CD4-positive, CD25-positive, alpha-beta regulatory T cell (primary cell): ENCODE results near the gene RPL12. TPM values are rescaled to one million over a fixed set of nuclear protein-coding genes. Genes with fewer than 3 reads are reported as not detected.
A peak's percentile ranks its signal among the peaks of the same experiment; 100 is the strongest.

ENCODE experiments used
- ATAC-seq, 2 donors: fragments of 150-1000 bp; cut with Tn5 transposase; one replicate each; pipeline ENCODE4 v1.10.0; 2021; ENCODE audit warnings: low read depth in 2 of 2, moderate number of reproducible peaks in 2 of 2, moderate library complexity in 1 of 2
- DNase-seq, 3 donors: peaks; one replicate each; pipeline versions ENCODE4 v3.0.0 to v3.0.0-alpha.2; 2012 to 2022; ENCODE audit warnings: mixed read lengths in 1 of 3
- H3K27ac ChIP-seq: one replicate; pipeline ENCODE4 v1.7.0; 2013; ENCODE audit warnings: mild to moderate bottlenecking, low read length; ENCODE audit not compliant: insufficient read depth, poor library complexity, severe bottlenecking
- H3K27me3 ChIP-seq: one replicate; pipeline ENCODE4 v1.7.0; 2013; ENCODE audit warnings: low read length; ENCODE audit not compliant: control insufficient read depth, insufficient read depth
- H3K36me3 ChIP-seq: one replicate; pipeline ENCODE4 v1.7.0; 2013; ENCODE audit warnings: mild to moderate bottlenecking, low read length, moderate library complexity; ENCODE audit not compliant: control insufficient read depth, insufficient read depth
- H3K4me1 ChIP-seq: 2 replicates; pipeline ENCODE4 v1.7.0; 2013; ENCODE audit warnings: mild to moderate bottlenecking, low read length; ENCODE audit not compliant: insufficient read depth, control insufficient read depth, poor library complexity, severe bottlenecking
- H3K4me3 ChIP-seq: one replicate; pipeline ENCODE4 v1.7.0; 2013; ENCODE audit warnings: low read depth, mild to moderate bottlenecking, low read length, moderate library complexity
- H3K9me3 ChIP-seq, 2 experiments: 1 replicate in 1 of 2; 2 replicates in 1 of 2; pipeline ENCODE4 v1.7.0; 2013; ENCODE audit warnings: low read length in 2 of 2, mild to moderate bottlenecking in 1 of 2, moderate library complexity in 1 of 2; ENCODE audit not compliant: control insufficient read depth in 2 of 2
- H3K27ac Mint-ChIP-seq, 3 donors: one replicate each; pipeline ENCODE4 v1.8.0; 2020 to 2022; ENCODE audit warnings: mild to moderate bottlenecking in 3 of 3, mixed read lengths in 3 of 3, moderate library complexity in 2 of 3
- H3K27me3 Mint-ChIP-seq: one replicate; pipeline ENCODE4 v1.8.0; 2022; ENCODE audit warnings: mild to moderate bottlenecking, mixed read lengths
- H3K36me3 Mint-ChIP-seq: one replicate; pipeline ENCODE4 v1.8.0; 2020; ENCODE audit warnings: mixed read lengths
- H3K4me1 Mint-ChIP-seq, 4 donors: one replicate each; pipeline ENCODE4 v1.8.0; 2020 to 2022; ENCODE audit warnings: mixed read lengths in 4 of 4, mild to moderate bottlenecking in 1 of 4
- H3K4me3 Mint-ChIP-seq, 4 donors: one replicate each; pipeline ENCODE4 v1.8.0; 2020 to 2022; ENCODE audit warnings: mild to moderate bottlenecking in 4 of 4, mixed read lengths in 4 of 4, moderate library complexity in 3 of 4
- H3K9me3 Mint-ChIP-seq, 7 donors: one replicate each; pipeline ENCODE4 v1.8.0; 2020 to 2022; ENCODE audit warnings: mixed read lengths in 7 of 7, mild to moderate bottlenecking in 3 of 7, moderate library complexity in 2 of 7
- polyA plus RNA-seq, 4 donors: library from polyadenylated mRNA; unstranded; fragments of 300-500 nt; fragmentation: Illumina TruSeq; gene quantifications; one replicate each; pipeline ENCODE4 v1.2.3, GENCODE V29; 2021
- total RNA-seq: library from RNA; stranded (reverse); gene quantifications from one replicate; pipeline ENCODE4 v1.2.3, GENCODE V29; 2022

The RPL12 gene
- total and polyA plus RNA-seq, 5 donors from 2014 or later, result 1,070 to 2,269 (median 1,484) TPM

DNA sequence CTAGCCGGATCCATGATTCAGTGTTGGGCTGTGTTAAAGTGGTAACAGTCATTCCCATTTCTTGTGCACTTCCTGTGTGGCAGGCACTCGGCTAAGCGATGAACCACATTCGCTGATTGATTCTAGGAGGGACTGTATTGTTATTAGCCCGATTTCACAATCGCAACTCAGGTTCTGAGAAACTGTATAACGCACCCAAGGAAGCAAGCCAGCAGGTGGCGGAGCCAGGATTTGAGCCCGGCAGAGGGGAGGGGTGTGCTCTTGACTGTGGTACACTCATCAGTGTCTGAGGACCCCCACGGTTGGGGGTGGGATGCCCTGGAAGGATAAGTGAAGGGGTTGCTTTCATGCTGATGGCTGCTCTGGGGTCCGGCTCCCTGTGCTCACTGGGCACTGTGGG lies 34.8 kb upstream of the RPL12 start:
- H3K27ac ChIP-seq, result no peak overlapping the region
- H3K27ac Mint-ChIP-seq, result no peak overlapping the region
- no peaks in the 10 kb centered on the region for H3K27me3 Mint-ChIP-seq
- H3K9me3 ChIP-seq, result no peaks in the 10 kb centered on the region
- no peaks in the 10 kb centered on the region for H3K9me3 Mint-ChIP-seq
- H3K4me1 Mint-ChIP-seq, result peaks cover 0 to 5% (median 0%) of the 10 kb centered on the region in 4 donors
- DNase-seq, result no peak
- no peak overlapping the region for H3K4me3 Mint-ChIP-seq
- peaks cover 31% of the 10 kb centered on the region for H3K36me3 ChIP-seq
- peaks cover 27% of the 10 kb centered on the region for H3K36me3 Mint-ChIP-seq
- H3K27me3 ChIP-seq, result no peaks in the 10 kb centered on the region
- no peak overlapping the region for H3K4me3 ChIP-seq
- no peaks in the 10 kb centered on the region for H3K4me1 ChIP-seq
- no peak for ATAC-seq

DNA sequence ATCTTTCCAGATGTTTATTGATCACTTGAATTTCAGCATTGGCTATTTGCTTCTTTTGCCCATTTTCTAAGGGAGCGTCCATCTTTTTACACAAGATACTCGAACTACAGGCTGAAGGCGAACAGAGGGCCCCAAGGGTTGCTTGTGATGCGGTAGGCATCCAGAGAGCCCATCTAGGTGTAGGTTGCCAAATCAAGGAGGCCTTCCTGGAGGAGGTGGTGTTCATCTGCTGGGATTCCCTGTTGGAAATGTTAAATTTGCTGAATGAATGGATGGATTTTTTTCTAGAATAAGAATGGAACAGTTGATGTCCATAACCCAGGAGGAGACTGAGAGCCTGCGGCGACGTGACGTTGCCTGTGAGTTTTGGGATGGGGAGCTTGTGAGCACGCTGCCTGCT lies 31.5 kb upstream of the RPL12 start:
- Mint-ChIP-seq H3K36me3 (peaks cover 34% of the 10 kb centered on the region), H3K27me3 (no peaks in the 10 kb centered on the region), H3K4me1 (no peaks in the 10 kb centered on the region), H3K4me3 (no peak overlapping the region), H3K9me3 (no peaks in the 10 kb centered on the region), H3K27ac (no peak overlapping the region)
- Histone ChIP-seq H3K9me3 (no peaks in the 10 kb centered on the region), H3K27me3 (no peaks in the 10 kb centered on the region), H3K36me3 (peaks cover 46% of the 10 kb centered on the region), H3K4me1 (no peaks in the 10 kb centered on the region), H3K4me3 (no peak overlapping the region), H3K27ac (no peak overlapping the region)
- DNase-seq (no peak), ATAC-seq (no peak)

DNA sequence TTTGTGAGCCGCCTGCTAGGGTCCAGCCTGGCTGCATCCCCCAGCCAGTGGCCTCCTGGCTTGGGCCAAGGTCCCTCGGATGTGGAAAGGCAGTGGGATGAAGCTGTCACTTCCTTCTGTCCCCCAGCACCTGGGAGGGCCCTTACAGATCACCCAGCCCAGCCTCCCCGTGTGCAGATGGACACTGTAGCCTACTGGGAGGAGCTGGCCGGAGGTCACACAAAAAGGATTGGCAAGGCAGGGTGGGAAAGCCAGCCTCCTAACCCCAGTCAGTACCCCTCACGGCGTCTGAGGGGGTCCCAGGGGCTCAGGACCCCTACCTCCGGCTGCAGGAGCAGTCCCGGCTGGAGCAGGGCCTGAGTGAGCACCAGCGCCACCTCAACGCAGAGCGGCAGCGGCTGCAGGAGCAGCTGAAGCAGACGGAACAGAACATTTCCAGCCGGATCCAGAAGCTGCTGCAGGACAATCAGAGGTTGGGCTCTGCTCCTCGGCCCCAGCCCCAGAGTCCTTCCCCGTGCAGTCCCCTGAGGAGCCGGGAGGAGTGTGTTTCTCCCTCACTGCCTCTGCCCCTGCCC lies 28.4 kb upstream of the RPL12 start:
- no peak for DNase-seq
- Histone ChIP-seq H3K9me3 (no peaks in the 10 kb centered on the region), H3K27ac (no peak overlapping the region), H3K27me3 (no peaks in the 10 kb centered on the region), H3K4me1 (no peaks in the 10 kb centered on the region), H3K4me3 (no peak overlapping the region), H3K36me3 (peaks cover 34% of the 10 kb centered on the region)
- no peaks in the 10 kb centered on the region for H3K27me3 Mint-ChIP-seq
- no peak overlapping the region for H3K4me3 Mint-ChIP-seq
- peaks cover 27% of the 10 kb centered on the region for H3K36me3 Mint-ChIP-seq
- no peaks in the 10 kb centered on the region for H3K4me1 Mint-ChIP-seq
- H3K9me3 Mint-ChIP-seq, result no peaks in the 10 kb centered on the region
- H3K27ac Mint-ChIP-seq, result no peak overlapping the region
- ATAC-seq, result no peak

DNA sequence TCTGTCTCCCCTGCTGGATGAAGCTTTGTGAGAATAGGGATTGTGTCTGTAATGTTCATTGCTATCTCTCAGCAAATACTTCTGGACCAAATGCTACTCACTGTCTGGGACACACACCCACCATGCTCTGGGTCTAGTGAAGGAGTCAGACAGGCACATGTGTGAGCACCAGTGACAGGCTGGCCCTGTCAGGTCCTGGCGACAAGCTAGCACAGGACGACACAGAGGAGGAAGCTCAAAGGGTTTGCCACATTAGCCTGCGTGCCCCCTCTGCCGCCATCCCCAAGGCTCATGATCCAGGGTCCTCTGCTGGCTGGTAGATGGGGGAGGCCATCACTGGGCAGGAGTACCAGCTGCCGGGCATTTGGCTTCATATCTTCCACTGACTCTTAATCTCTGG lies 23.4 kb upstream of the RPL12 start:
- H3K36me3 ChIP-seq, result peaks cover 19% of the 10 kb centered on the region

DNA sequence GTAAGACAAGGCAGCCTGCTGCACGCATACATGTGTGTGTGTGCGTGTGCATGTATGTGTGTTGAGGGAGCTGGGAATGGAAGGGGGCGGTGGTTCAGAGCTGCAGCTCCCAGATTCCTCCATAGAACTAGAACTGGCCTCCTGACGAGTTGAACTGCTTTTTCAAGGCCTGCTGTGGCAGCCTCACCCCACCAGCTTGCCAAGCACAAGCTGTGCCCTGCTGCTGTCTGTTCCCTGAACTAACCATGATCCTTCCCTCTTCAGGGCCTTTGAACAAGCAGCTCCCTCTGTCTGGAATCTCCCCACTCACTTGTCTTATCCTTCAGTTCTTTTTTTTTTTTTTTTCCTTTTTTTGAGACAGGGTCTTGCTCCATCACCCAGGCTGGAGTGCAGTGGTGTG lies 22.7 kb upstream of the RPL12 start:
- H3K27ac Mint-ChIP-seq, result peak overlapping the region in 1 of 3 donors; percentile 24
- H3K27ac ChIP-seq, result no peak overlapping the region

More for the DNA sequence above, 23.4 kb upstream of the RPL12 start:
- Mint-ChIP-seq H3K4me3 (no peak overlapping the region), H3K27ac (no peak overlapping the region), H3K27me3 (no peaks in the 10 kb centered on the region), H3K9me3 (no peaks in the 10 kb centered on the region), H3K36me3 (peaks cover 24% of the 10 kb centered on the region), H3K4me1 (peaks cover 0 to 6% (median 0%) of the 10 kb centered on the region in 4 donors)
- Histone ChIP-seq H3K27me3 (no peaks in the 10 kb centered on the region), H3K4me3 (no peak overlapping the region), H3K27ac (no peak overlapping the region), H3K4me1 (no peaks in the 10 kb centered on the region), H3K9me3 (no peaks in the 10 kb centered on the region)
- no peak for DNase-seq
- no peak for ATAC-seq

DNA sequence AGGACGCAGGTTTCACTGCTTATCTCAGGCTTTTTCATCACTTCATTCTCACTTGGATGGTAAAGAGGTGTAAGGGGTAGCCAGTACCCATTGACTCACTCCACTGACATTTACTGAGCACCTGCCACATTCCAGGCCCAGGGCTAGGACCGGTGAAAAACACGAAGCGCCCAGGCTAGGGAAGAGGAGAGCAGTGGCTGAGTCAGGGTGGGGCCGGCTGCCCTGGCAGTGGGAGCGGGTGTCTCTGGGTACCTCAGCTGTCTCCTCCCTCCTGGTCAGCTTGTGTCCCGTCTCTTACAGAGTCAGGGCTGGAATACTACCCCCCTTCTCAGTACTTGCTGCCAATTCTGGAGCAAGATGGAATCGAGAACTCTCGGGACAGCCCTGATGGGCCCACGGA lies 22.3 kb upstream of the RPL12 start:
- Histone ChIP-seq H3K27me3 (no peaks in the 10 kb centered on the region), H3K4me1 (no peaks in the 10 kb centered on the region), H3K36me3 (peaks cover 9% of the 10 kb centered on the region), H3K9me3 (no peaks in the 10 kb centered on the region), H3K27ac (no peak overlapping the region), H3K4me3 (no peak overlapping the region)
- peaks cover 0 to 6% (median 0%) of the 10 kb centered on the region in 4 donors for H3K4me1 Mint-ChIP-seq
- no peaks in the 10 kb centered on the region for H3K9me3 Mint-ChIP-seq
- no peak overlapping the region for H3K4me3 Mint-ChIP-seq
- H3K36me3 Mint-ChIP-seq, result peaks cover 20% of the 10 kb centered on the region
- no peak overlapping the region for H3K27ac Mint-ChIP-seq
- no peak for ATAC-seq
- DNase-seq, result no peak
- H3K27me3 Mint-ChIP-seq, result no peaks in the 10 kb centered on the region

More for the DNA sequence above, 22.7 kb upstream of the RPL12 start:
- Mint-ChIP-seq H3K36me3 (peaks cover 24% of the 10 kb centered on the region), H3K4me1 (peaks cover 0 to 6% (median 0%) of the 10 kb centered on the region in 4 donors), H3K9me3 (no peaks in the 10 kb centered on the region), H3K4me3 (no peak overlapping the region), H3K27me3 (no peaks in the 10 kb centered on the region)
- Histone ChIP-seq H3K9me3 (no peaks in the 10 kb centered on the region), H3K27me3 (no peaks in the 10 kb centered on the region), H3K4me3 (no peak overlapping the region), H3K36me3 (peaks cover 12% of the 10 kb centered on the region), H3K4me1 (no peaks in the 10 kb centered on the region)
- DNase-seq (no peak), ATAC-seq (no peak)

DNA sequence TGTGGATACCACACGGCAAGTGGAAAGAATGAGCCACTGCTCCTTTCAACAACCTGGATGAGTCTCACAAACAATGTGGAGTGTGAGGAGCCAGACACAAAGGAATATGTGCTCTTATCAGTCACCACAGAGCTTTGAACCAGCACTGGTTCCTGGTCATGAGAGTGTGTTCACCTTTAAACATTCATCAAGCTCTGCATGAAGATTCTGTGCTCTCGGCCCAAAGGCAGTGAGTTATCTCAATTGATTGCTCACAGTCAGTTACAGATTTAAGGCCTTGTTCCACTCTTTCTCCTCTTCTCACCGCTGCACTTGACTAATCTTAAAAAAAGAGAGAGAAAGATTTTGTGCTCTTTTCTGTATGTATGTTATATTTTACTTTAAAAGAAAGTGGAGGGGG lies 19.5 kb upstream of the RPL12 start:
- no peaks in the 10 kb centered on the region for H3K27me3 Mint-ChIP-seq
- H3K27ac ChIP-seq, result no peak overlapping the region
- no peaks in the 10 kb centered on the region for H3K27me3 ChIP-seq
- H3K36me3 ChIP-seq, result peaks cover 7% of the 10 kb centered on the region
- no peak for ATAC-seq
- H3K4me1 ChIP-seq, result no peaks in the 10 kb centered on the region
- no peak overlapping the region for H3K4me3 ChIP-seq
- H3K27ac Mint-ChIP-seq, result no peak overlapping the region
- H3K4me3 Mint-ChIP-seq, result no peak overlapping the region
- no peak for DNase-seq
- no peaks in the 10 kb centered on the region for H3K9me3 ChIP-seq
- peaks cover 0 to 6% (median 0%) of the 10 kb centered on the region in 4 donors for H3K4me1 Mint-ChIP-seq
- peaks cover 21% of the 10 kb centered on the region for H3K36me3 Mint-ChIP-seq
- no peaks in the 10 kb centered on the region for H3K9me3 Mint-ChIP-seq

DNA sequence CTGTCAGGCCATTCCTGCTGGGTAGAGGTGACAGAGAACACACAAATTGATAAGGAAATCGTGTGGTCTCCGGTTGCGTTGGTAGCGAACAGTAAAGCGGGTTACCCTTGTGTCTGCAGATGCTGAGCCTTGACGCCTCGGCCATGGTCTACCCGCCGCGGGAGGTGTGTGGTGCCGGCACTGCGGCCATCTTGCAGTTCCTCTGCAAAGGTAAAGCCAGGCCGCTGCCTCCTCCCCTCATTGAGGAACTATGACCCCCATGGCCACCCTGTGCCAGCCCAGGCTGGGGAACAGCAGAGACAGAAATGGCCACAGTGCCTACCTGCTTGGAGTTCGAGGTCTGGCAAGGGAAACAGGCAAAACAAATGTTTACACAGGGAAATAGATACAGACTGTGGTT lies 16.4 kb upstream of the RPL12 start:
- no peak for ATAC-seq
- H3K27ac Mint-ChIP-seq, result no peak overlapping the region
- Histone ChIP-seq H3K9me3 (no peaks in the 10 kb centered on the region), H3K4me3 (no peak overlapping the region), H3K4me1 (no peaks in the 10 kb centered on the region), H3K27me3 (no peaks in the 10 kb centered on the region), H3K36me3 (peaks cover 15% of the 10 kb centered on the region), H3K27ac (no peak overlapping the region)
- no peaks in the 10 kb centered on the region for H3K27me3 Mint-ChIP-seq
- peaks cover 24% of the 10 kb centered on the region for H3K36me3 Mint-ChIP-seq
- no peak overlapping the region for H3K4me3 Mint-ChIP-seq
- H3K4me1 Mint-ChIP-seq, result peaks cover 0 to under 1% (median 0%) of the 10 kb centered on the region in 4 donors
- no peak for DNase-seq
- no peaks in the 10 kb centered on the region for H3K9me3 Mint-ChIP-seq
